C4-2B (cell line): ENCODE results near the gene CTNNA2.

Experiments used
- ZFX ChIP-seq: fragments of 450-650 bp; IDR thresholded peaks from 2 replicates; pipeline ENCODE4 v1.6.1; 2017
- TF ChIP-seq, protein P1 (sequence below): fragments of 450-650 bp; conservative IDR thresholded peaks from 2 replicates; pipeline ENCODE4 v1.5.1; 2017; ENCODE audit warnings: mild to moderate bottlenecking

DNA sequence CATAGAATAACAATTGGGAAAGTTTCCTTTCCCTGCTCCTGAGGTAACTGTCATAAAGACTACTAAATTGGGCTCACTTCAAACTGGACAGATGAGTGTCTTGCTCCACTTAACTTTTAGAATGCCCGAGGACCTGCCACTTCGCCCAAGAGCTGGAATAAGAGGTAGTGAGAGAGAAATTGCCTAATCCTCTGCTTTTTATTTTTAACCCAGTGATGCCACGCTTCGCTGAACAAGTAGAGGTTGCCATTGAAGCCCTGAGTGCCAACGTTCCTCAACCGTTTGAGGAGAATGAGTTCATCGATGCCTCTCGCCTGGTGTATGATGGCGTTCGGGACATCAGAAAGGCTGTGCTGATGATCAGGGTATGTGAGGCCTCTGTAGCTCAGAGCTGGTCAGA is 1061.1 kb downstream of the CTNNA2 start:
- TF ChIP-seq, protein P1, sequence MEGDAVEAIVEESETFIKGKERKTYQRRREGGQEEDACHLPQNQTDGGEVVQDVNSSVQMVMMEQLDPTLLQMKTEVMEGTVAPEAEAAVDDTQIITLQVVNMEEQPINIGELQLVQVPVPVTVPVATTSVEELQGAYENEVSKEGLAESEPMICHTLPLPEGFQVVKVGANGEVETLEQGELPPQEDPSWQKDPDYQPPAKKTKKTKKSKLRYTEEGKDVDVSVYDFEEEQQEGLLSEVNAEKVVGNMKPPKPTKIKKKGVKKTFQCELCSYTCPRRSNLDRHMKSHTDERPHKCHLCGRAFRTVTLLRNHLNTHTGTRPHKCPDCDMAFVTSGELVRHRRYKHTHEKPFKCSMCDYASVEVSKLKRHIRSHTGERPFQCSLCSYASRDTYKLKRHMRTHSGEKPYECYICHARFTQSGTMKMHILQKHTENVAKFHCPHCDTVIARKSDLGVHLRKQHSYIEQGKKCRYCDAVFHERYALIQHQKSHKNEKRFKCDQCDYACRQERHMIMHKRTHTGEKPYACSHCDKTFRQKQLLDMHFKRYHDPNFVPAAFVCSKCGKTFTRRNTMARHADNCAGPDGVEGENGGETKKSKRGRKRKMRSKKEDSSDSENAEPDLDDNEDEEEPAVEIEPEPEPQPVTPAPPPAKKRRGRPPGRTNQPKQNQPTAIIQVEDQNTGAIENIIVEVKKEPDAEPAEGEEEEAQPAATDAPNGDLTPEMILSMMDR, result no peak
- no peak for TF ChIP-seq ZFX
